OCI-LY3 (cell line): Measurements from ENCODE around the gene ASB13.

Source experiments
- EZH2phosphoT487 ChIP-seq: fragments of 200-600 bp; shearing (Covaris generic); IDR thresholded peaks from 2 replicates; pipeline ENCODE4 v1.6.1; 2018; ENCODE audit warnings: antibody characterized with exemption, mixed run types, low read depth
- TF ChIP-seq, protein P1 (sequence below): fragments of 200-600, 300-600 bp; sonication (generic); IDR thresholded peaks from 2 replicates; pipeline ENCODE4 v1.5.1; 2014; ENCODE audit warnings: antibody characterized with exemption, low read length, low read depth

DNA sequence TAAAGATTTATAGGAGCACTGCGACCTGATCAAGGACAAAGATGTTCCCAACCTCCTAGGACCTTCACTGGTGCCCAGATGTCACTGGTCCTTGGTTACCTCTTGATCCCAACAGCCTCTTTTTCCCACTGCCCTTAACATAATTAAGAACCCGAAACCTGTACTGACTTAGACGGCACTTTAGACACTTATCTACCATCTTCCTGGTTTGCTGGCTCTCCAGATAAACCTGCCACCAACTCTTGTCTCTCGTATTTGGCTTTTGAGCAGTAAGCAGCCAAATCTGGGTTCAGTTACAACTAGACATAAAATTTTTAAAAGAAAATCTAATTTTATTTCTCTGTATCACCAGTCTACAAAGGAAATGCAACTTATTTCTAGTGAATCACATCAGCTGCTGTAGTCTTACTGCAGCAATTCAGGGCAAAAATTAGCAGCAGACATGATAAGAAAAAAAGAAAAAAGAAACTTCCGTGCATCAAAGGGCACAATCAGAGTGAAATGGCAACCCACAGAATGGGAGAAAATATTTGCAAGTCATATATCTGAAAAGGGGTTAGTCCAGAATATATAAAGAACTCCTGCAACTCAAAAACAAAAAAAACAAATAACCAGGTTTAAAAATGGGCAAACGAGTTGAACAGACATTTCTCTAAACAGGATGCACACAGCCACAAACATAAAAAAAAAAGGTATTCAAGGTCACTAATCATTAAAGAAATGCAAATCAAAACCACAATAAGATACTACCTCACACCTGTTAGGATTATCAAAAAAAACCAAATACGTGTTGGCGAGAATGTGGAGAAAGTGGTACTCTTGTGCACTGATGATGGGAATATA is 9.4 kb downstream of the ASB13 start:
- TF ChIP-seq, protein P1, sequence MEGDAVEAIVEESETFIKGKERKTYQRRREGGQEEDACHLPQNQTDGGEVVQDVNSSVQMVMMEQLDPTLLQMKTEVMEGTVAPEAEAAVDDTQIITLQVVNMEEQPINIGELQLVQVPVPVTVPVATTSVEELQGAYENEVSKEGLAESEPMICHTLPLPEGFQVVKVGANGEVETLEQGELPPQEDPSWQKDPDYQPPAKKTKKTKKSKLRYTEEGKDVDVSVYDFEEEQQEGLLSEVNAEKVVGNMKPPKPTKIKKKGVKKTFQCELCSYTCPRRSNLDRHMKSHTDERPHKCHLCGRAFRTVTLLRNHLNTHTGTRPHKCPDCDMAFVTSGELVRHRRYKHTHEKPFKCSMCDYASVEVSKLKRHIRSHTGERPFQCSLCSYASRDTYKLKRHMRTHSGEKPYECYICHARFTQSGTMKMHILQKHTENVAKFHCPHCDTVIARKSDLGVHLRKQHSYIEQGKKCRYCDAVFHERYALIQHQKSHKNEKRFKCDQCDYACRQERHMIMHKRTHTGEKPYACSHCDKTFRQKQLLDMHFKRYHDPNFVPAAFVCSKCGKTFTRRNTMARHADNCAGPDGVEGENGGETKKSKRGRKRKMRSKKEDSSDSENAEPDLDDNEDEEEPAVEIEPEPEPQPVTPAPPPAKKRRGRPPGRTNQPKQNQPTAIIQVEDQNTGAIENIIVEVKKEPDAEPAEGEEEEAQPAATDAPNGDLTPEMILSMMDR = no peak
- TF ChIP-seq EZH2phosphoT487 = no peak
